A172 (cell line): ENCODE results near the gene PEX5L. TPM values are rescaled to one million over a fixed set of nuclear protein-coding genes. Genes with fewer than 3 reads are reported as not detected.
A peak's percentile ranks its signal among the peaks of the same experiment; 100 is the strongest.

Experiments
- DNase-seq: peaks from one replicate; pipeline ENCODE4 v3.0.0-alpha.2; 2015; ENCODE audit warnings: low spot score
- total RNA-seq: library from RNA; depleted of rRNA; stranded (reverse); fragments of >200 nt; shearing (Covaris generic); gene quantifications from 2 replicates; pipeline ENCODE4 v1.2.3, GENCODE V29; 2014

The PEX5L gene
- total RNA-seq, 1 experiment from 2014 or later: not detected

DNA sequence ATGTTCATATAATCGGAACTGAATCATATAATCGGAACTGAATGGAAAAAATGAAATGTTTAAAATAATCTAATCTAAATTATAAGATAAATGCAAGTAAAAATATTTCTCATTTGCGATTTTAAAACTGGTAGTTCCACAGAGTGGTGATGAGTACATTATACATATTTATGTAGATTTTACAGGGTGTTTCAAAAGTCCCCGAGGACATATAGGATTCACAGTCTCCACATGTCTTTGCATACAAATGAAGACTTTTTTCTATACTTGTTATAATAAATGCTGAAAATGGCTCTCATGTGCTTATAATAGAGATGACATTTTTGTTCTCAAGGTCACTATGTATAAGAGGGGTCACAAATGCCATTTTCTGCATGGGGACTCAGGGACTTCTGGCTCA is 139.5 kb downstream of the PEX5L start:
- DNase-seq: no peak

DNA sequence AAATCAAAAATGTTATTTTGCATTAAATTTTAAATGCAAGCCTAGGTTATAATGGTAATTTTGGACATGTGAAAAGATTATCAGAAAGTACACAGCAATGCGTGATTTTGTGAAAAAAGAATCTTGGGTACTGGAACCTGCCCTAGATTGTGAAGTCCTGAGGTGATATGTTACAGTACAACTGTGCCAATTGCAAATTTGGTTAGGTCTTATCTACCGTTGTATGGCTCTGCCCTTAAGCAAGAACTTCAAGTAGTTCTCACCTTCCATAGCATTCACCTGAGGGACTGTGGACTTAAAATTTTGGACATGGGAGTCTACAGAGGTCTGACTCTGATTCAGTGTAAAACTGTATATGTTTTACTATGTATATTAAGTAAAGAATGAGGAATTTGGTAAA is 140.2 kb downstream of the PEX5L start:
- DNase-seq: no peak

DNA sequence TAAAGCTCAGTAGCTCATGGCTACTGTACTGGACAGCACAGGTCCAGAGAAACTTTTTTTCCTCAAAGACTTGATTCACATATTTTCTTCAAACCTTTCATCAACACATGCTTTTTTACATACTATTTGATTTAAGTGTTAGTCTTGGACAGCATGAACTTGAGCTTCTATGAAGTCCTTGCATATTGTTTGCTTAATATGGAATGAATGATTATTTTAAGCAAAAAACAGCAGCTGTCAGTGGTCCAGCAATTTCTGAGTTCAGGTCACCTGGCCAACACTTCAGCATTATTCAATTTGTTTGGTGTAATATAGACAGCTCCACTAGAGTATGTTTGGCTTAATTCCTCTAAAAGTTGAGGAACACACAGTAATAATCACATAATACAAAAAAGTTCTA is 141.4 kb downstream of the PEX5L start:
- no peak for DNase-seq

- DNase-seq: no peak
These were observed 149.3 kb downstream of the PEX5L start for GRCh38 chr3:179887295-179887943.

DNA sequence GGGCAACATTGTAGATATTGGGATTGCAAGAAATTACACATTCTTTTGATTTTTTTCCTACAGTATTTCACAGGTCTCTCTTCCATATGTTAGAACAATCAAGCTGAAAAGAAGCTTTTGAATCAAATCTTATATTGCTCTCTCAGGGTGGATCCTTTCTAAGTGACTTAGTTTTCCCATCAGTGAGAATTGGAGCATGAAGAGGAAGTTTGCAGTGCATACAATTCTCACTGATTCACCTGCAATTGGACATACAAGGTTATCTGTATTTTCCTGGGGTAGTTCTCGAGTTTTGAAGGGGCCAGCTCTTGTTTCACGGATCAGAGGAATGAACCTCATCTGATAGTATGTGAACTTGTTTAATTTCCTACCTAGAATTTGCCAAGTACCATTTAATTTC is 150.8 kb downstream of the PEX5L start:
- no peak for DNase-seq

DNA sequence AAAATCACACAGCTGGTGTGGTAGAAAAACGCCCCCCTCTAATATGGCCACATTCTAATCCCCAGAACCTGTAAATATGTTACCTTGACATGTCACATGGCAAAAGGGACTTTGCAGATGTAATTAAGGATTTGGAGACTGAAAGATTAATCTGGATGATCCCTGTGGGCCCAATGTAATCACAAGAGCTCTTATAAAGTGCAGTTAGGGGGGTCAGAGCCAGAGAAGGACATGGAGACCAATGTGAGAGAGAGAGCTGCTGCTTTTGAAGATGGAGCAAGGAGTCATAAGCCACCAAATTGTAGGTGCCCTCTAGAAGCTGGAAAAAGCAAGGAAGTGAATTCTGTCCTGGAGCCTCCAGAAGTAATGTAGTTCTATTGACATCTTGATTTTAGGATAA is 152.6 kb downstream of the PEX5L start:
- no peak for DNase-seq

GRCh38 chr3:179882292-179882691 is 154.4 kb downstream of the PEX5L start:
- no peak for DNase-seq

DNA sequence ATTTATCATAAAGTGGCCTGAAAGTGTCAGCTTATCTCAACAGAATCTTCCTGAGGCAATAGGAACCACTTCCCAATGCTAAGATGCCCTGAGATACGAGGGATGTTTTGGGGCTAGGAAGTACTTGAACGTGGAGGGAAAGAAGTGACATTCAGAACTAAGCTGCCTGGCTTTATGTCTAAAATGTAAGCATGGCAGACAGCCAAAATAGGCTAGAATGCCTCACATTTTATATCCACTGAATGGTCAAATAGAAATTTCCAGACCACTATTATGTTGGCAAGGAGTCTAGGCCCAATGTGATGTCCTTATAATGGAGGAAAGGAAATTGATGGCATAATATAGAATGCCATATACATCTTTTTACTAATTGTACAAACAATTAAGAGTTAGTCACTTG is 154.9 kb downstream of the PEX5L start:
- no peak for DNase-seq

- no peak for DNase-seq
These were observed 155.9 kb downstream of the PEX5L start for GRCh38 chr3:179880868-179881267.

- no peak for DNase-seq
These were observed 160.3 kb downstream of the PEX5L start for GRCh38 chr3:179876440-179876839.

GRCh38 chr3:179872842-179873241 is 163.9 kb downstream of the PEX5L start:
- DNase-seq: no peak

- DNase-seq: no peak
These were observed 165.0 kb downstream of the PEX5L start for GRCh38 chr3:179871782-179872181.

DNA sequence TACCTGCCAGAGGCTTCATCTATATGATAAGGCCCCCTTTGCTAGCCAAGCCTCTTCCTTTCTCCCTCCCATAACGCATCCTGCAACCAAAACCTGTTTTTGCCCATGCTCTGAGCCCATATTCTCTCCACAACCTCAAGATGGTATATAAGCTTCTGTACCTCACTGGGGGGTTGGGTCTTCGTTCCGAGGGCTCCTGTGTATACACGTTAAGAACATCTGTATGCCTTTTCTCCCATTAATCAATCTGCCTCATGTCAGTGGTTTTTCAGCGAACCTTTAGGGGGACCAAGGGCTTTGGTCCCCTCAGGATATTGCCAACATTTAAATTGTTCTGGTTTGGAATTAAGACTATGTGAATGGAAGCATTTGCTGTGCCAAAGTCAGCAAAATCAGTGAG is 168.0 kb downstream of the PEX5L start:
- DNase-seq: no peak

- no peak for DNase-seq
These were observed 168.8 kb downstream of the PEX5L start for GRCh38 chr3:179867961-179868360.

DNA sequence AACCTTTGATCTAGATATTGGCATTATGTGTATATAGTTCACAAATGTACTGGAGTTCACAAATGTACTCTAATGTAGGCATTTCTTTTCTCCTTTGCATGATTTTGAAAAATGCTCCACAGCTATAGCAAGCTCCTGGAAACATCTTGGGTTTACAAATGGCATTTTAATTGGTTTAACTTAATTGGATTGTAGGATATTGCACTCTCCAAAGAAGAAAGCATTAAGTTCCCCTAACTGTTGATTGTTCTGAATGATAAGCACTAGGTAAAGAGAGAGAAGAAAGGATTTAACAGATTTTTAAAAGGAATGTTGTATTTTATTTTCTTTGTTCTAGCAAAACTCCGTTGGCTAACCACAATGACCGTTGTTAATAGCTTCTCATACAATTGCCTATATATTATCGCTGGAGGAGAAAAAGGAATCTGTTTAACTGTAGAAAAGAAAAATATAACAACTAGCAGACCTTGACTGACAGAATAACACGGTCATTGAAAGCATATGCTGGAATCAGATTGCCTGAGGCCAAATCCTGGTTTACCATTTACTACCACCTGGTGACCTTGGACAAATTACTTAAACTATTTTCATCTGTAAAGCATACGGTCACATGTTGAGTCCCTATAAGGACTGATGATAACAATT is 170.8 kb downstream of the PEX5L start:
- DNase-seq: no peak

DNA sequence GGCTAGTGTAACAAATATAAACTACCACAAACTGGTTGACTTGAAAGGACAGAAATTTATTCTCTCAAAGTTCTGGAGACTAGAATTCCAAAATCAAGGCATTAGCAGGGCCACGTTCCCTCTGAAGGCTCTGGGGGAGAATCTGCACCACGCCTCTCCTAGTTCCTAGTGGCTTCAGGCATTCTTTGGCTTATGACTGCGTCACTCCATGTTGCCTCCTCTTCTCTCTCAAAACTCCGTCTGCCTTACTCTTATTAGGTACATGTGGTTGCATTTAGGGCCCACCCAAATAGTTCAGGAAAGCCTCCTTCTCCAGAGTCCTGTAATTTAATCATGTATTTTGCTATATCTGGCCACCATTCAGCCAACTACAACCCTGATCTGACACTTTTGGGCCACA is 174.8 kb downstream of the PEX5L start:
- DNase-seq: no peak

- DNase-seq: no peak
These were observed 175.4 kb downstream of the PEX5L start for GRCh38 chr3:179861292-179861691.

GRCh38 chr3:179860275-179861107 is 176.2 kb downstream of the PEX5L start:
- no peak for DNase-seq

GRCh38 chr3:179853176-179853575 is 183.6 kb downstream of the PEX5L start:
- DNase-seq: peak; percentile 15

GRCh38 chr3:179852142-179852905 is 184.4 kb downstream of the PEX5L start:
- peak; percentile 78 for DNase-seq

GRCh38 chr3:179848711-179849110 is 188.0 kb downstream of the PEX5L start:
- no peak for DNase-seq

DNA sequence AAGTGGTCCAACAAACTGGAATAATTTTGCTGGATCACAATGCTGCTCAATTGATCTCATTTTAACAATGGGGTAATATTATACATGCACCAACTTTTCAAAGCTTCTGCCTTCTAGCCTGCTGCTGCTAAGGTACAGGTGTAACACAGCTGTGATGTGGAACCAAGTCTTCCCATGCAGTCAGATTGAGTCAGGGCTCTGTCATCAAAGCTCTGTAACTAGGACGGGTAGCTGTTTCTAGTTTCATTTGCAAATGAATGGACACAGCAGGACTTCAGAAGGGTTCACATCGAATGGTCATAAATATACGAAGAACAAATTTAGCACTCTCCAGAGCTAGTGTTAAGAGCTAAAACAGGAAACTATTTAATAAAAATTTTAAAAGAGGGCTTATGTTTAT is 194.7 kb downstream of the PEX5L start:
- no peak for DNase-seq
